K562 (cell line): ENCODE measurements around the gene FANCI. TPM values are rescaled to one million over a fixed set of nuclear protein-coding genes. Genes with fewer than 3 reads are reported as not detected.

ENCODE experiments used
- GABPB1 ChIP-seq: sonication (generic); formaldehyde crosslinking; IDR thresholded peaks from 2 replicates; pipeline ENCODE4 v1.8.0; 2022; ENCODE audit warnings: mild to moderate bottlenecking, missing genetic modification reagents
- ILF3 ChIP-seq: fragments of 450-650 bp; IDR thresholded peaks from 2 replicates; pipeline ENCODE4 v1.6.1; 2018; ENCODE audit warnings: antibody characterized with exemption, mild to moderate bottlenecking, moderate library complexity, borderline replicate concordance
- KLF6 ChIP-seq: fragments of 250-450 bp; sonication (Bioruptor Pico); IDR thresholded peaks from 2 replicates; pipeline ENCODE4 v1.4.0; 2020; ENCODE audit warnings: mild to moderate bottlenecking, moderate library complexity, borderline replicate concordance
- NFE2 ChIP-seq: IDR thresholded peaks from 2 replicates; pipeline ENCODE4 v1.6.1; 2014; ENCODE audit warnings: antibody characterized with exemption, low read depth
- NFIC ChIP-seq: fragments of 450-650 bp; IDR thresholded peaks from 2 replicates; pipeline ENCODE4 v1.6.1; 2017; ENCODE audit warnings: mild to moderate bottlenecking, inconsistent platforms
- PHTF2 ChIP-seq: fragments of 250-450 bp; sonication (Bioruptor Pico); IDR thresholded peaks from 2 replicates; pipeline ENCODE4 v1.5.0; 2021; ENCODE audit warnings: mild to moderate bottlenecking
- SIN3A ChIP-seq, 2 experiments: fragments of 150-350 bp in 1 of 2; IDR thresholded peaks; 2 replicates each; pipeline ENCODE4 v1.6.1; 2011 to 2016; ENCODE audit warnings: borderline replicate concordance in 2 of 2, low read depth in 2 of 2, low read length in 2 of 2, mild to moderate bottlenecking in 2 of 2, moderate library complexity in 2 of 2; ENCODE audit not compliant: control insufficient read depth in 1 of 2
- ZNF3 ChIP-seq: fragments of 250-450 bp; sonication (Bioruptor Pico); IDR thresholded peaks from 2 replicates; pipeline ENCODE4 v1.5.0; 2021; ENCODE audit warnings: mild to moderate bottlenecking, moderate library complexity
- polyA plus RNA-seq, 8 experiments: library from polyadenylated mRNA; depleted of rRNA in 4 of 8; stranded (reverse) in 5 of 8; unstranded in 3 of 8; fragments of >200 nt; fragmentation: Nextera tagmentation in 2 of 8; fragmentation: Illumina TruSeq in 1 of 8; extraction: Ambion mirVana in 2 of 8; extraction: Trizol in 1 of 8; gene quantifications; 2 replicates each; pipeline versions ENCODE4 v1.2.1 to v1.2.3, GENCODE V29; 2011 to 2014; ENCODE audit warnings: inconsistent platforms in 1 of 8, missing spikeins in 1 of 8
- total RNA-seq, 7 experiments: library from RNA; depleted of rRNA in 6 of 7; stranded (reverse); fragments of >200 nt in 6 of 7; fragmentation: Illumina TruSeq in 2 of 7; extraction: Trizol in 2 of 7; gene quantifications; 2 replicates each; pipeline versions ENCODE4 v1.2.1 to v1.2.3, GENCODE V29; 2011 to 2021; ENCODE audit warnings: low replicate concordance in 1 of 7
- TF ChIP-seq, protein P1 (sequence below): fragments of 250-450 bp; sonication (Bioruptor Pico); IDR thresholded peaks from 2 replicates; pipeline ENCODE4 v1.4.0; 2020; ENCODE audit warnings: mild to moderate bottlenecking, moderate library complexity
- TF ChIP-seq, protein P2 (sequence below): sonication (generic); formaldehyde crosslinking; IDR thresholded peaks from 2 replicates; pipeline ENCODE4 v1.9.0; 2022; ENCODE audit warnings: mild to moderate bottlenecking, missing genetic modification reagents
- TF ChIP-seq, protein P3 (sequence below), 2 experiments: fragments of 450-650 bp; IDR thresholded peaks; 2 replicates each; pipeline ENCODE4 v1.6.1; 2018; ENCODE audit warnings: mild to moderate bottlenecking in 2 of 2, low read depth in 1 of 2; ENCODE audit not compliant: partially characterized antibody in 2 of 2
- TF ChIP-seq, protein P4 (sequence below): sonication (generic); formaldehyde crosslinking; IDR thresholded peaks from 2 replicates; pipeline ENCODE4 v1.8.1; 2023; ENCODE audit warnings: mild to moderate bottlenecking, missing genetic modification reagents
- TF ChIP-seq, protein P5 (sequence below), 2 experiments: fragments of 450-650 bp; IDR thresholded peaks; 2 replicates each; pipeline ENCODE4 v1.6.1; 2016
- TF ChIP-seq, protein P6 (sequence below): fragments of 250-450 bp; sonication (Bioruptor Pico); IDR thresholded peaks from 2 replicates; pipeline ENCODE4 v1.8.0; 2021; ENCODE audit warnings: moderate library complexity, mild to moderate bottlenecking, inconsistent platforms

FANCI gene
- total and polyA plus RNA-seq, 9 of the 15 experiments (the other 6 are each of a cell fraction or from before 2014, with no cell fraction given), result 72.1 to 165 (median 131) TPM

DNA sequence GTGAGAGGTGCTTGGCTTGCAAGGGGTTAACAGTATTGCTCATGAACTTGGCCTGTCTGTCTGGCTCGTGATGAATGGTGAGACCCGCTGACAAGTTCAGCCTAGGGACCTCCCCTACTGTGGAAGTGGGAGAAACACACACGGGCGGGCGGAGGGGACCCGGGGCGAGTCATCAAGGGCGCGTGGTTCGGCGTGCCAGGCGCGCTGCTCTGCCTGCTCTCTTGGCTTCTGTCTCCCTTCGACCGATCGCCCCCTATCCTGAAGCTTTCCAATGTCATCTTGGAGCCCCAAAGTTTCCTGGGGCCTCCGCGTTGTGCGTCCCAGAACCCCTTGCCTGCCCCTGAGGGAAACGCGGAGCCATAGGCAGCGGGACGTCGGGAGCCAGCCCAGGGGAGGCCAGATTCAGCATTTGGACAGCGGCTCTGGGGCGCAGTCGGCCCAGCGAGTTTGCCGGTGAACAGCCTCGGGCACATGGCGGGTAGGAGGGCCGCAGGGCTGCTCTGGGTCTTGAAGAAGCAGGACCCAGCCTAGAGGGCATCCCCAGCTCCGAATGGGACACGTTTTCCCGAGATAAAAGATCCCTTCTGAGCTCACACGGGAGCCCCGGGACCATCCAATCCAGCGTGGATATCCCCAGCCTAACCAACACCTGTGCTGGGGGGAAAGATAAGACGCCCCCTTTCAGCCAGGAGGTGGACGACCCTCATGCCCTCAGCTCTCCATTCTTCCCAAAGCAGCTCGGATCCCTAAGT, 117.8 kb downstream of the FANCI start (continued):
- no peak for TF ChIP-seq KLF6
- TF ChIP-seq, protein P1, sequence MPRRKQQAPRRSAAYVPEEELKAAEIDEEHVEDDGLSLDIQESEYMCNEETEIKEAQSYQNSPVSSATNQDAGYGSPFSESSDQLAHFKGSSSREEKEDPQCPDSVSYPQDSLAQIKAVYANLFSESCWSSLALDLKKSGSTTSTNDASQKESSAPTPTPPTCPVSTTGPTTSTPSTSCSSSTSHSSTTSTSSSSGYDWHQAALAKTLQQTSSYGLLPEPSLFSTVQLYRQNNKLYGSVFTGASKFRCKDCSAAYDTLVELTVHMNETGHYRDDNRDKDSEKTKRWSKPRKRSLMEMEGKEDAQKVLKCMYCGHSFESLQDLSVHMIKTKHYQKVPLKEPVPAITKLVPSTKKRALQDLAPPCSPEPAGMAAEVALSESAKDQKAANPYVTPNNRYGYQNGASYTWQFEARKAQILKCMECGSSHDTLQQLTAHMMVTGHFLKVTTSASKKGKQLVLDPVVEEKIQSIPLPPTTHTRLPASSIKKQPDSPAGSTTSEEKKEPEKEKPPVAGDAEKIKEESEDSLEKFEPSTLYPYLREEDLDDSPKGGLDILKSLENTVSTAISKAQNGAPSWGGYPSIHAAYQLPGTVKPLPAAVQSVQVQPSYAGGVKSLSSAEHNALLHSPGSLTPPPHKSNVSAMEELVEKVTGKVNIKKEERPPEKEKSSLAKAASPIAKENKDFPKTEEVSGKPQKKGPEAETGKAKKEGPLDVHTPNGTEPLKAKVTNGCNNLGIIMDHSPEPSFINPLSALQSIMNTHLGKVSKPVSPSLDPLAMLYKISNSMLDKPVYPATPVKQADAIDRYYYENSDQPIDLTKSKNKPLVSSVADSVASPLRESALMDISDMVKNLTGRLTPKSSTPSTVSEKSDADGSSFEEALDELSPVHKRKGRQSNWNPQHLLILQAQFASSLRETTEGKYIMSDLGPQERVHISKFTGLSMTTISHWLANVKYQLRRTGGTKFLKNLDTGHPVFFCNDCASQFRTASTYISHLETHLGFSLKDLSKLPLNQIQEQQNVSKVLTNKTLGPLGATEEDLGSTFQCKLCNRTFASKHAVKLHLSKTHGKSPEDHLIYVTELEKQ (CRISPR knock-in tag), result no peak
- TF ChIP-seq, protein P2, sequence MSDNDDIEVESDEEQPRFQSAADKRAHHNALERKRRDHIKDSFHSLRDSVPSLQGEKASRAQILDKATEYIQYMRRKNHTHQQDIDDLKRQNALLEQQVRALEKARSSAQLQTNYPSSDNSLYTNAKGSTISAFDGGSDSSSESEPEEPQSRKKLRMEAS (CRISPR knock-in tag), result peak; percentile 63; the same call in 1 of the 2 replicates
- TF ChIP-seq, protein P3, sequence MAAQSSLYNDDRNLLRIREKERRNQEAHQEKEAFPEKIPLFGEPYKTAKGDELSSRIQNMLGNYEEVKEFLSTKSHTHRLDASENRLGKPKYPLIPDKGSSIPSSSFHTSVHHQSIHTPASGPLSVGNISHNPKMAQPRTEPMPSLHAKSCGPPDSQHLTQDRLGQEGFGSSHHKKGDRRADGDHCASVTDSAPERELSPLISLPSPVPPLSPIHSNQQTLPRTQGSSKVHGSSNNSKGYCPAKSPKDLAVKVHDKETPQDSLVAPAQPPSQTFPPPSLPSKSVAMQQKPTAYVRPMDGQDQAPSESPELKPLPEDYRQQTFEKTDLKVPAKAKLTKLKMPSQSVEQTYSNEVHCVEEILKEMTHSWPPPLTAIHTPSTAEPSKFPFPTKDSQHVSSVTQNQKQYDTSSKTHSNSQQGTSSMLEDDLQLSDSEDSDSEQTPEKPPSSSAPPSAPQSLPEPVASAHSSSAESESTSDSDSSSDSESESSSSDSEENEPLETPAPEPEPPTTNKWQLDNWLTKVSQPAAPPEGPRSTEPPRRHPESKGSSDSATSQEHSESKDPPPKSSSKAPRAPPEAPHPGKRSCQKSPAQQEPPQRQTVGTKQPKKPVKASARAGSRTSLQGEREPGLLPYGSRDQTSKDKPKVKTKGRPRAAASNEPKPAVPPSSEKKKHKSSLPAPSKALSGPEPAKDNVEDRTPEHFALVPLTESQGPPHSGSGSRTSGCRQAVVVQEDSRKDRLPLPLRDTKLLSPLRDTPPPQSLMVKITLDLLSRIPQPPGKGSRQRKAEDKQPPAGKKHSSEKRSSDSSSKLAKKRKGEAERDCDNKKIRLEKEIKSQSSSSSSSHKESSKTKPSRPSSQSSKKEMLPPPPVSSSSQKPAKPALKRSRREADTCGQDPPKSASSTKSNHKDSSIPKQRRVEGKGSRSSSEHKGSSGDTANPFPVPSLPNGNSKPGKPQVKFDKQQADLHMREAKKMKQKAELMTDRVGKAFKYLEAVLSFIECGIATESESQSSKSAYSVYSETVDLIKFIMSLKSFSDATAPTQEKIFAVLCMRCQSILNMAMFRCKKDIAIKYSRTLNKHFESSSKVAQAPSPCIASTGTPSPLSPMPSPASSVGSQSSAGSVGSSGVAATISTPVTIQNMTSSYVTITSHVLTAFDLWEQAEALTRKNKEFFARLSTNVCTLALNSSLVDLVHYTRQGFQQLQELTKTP (IDR thresholded peaks at IDR 0.05; ENCODE audit: low read depth in 1 of 2, partially characterized antibody in 2 of 2), result peak in 1 of 2 experiments; percentile 81
- TF ChIP-seq, protein P4, sequence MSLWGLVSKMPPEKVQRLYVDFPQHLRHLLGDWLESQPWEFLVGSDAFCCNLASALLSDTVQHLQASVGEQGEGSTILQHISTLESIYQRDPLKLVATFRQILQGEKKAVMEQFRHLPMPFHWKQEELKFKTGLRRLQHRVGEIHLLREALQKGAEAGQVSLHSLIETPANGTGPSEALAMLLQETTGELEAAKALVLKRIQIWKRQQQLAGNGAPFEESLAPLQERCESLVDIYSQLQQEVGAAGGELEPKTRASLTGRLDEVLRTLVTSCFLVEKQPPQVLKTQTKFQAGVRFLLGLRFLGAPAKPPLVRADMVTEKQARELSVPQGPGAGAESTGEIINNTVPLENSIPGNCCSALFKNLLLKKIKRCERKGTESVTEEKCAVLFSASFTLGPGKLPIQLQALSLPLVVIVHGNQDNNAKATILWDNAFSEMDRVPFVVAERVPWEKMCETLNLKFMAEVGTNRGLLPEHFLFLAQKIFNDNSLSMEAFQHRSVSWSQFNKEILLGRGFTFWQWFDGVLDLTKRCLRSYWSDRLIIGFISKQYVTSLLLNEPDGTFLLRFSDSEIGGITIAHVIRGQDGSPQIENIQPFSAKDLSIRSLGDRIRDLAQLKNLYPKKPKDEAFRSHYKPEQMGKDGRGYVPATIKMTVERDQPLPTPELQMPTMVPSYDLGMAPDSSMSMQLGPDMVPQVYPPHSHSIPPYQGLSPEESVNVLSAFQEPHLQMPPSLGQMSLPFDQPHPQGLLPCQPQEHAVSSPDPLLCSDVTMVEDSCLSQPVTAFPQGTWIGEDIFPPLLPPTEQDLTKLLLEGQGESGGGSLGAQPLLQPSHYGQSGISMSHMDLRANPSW (CRISPR knock-in tag), result no peak
- TF ChIP-seq, protein P5, sequence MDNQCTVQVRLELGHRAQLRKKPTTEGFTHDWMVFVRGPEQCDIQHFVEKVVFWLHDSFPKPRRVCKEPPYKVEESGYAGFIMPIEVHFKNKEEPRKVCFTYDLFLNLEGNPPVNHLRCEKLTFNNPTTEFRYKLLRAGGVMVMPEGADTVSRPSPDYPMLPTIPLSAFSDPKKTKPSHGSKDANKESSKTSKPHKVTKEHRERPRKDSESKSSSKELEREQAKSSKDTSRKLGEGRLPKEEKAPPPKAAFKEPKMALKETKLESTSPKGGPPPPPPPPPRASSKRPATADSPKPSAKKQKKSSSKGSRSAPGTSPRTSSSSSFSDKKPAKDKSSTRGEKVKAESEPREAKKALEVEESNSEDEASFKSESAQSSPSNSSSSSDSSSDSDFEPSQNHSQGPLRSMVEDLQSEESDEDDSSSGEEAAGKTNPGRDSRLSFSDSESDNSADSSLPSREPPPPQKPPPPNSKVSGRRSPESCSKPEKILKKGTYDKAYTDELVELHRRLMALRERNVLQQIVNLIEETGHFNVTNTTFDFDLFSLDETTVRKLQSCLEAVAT (IDR thresholded peaks at IDR 0.05), result no peak
- peak in 1 of 2 experiments; percentile 87; a peak in 1 of 4 replicates for TF ChIP-seq SIN3A (IDR thresholded peaks at IDR 0.05; ENCODE audit: borderline replicate concordance in 2 of 2, control insufficient read depth in 1 of 2, low read depth in 2 of 2, low read length in 2 of 2)
- TF ChIP-seq NFE2, result no peak
- TF ChIP-seq, protein P6, sequence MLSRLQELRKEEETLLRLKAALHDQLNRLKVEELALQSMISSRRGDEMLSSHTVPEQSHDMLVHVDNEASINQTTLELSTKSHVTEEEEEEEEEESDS (CRISPR knock-in tag), result no peak
- no peak for TF ChIP-seq ZNF3
- TF ChIP-seq NFIC, result no peak
- no peak for TF ChIP-seq ILF3
- no peak for TF ChIP-seq PHTF2 (CRISPR knock-in tag)
- TF ChIP-seq GABPB1 (CRISPR knock-in tag), result 0 out of 2 replicates have a peak, but pooled peaks have one; percentile 41
